Hepatocyte (in vitro differentiated cells): ENCODE data around the gene BLNK. TPM values are rescaled to one million over a fixed set of nuclear protein-coding genes. Genes with fewer than 3 reads are reported as not detected.

ENCODE experiments used
- DNase-seq: peaks from one replicate; pipeline ENCODE4 v3.0.0-alpha.2; 2016; ENCODE audit warnings: low spot score
- H2AFZ ChIP-seq: fragments of 200-600 bp; sonication (generic); 2 replicates; pipeline ENCODE4 v1.6.0; 2016; ENCODE audit warnings: antibody characterized with exemption, mild to moderate bottlenecking
- H3K27ac ChIP-seq: fragments of 200-600 bp; sonication (generic); 2 replicates; pipeline ENCODE4 v1.5.1; 2016; ENCODE audit warnings: mild to moderate bottlenecking
- H3K27me3 ChIP-seq: fragments of 200-600 bp; sonication (generic); 2 replicates; pipeline ENCODE4 v1.6.1; 2016
- H3K36me3 ChIP-seq: fragments of 200-600 bp; sonication (generic); replicated peaks from 2 replicates; pipeline ENCODE4 v1.5.1; 2016; ENCODE audit warnings: low read depth; ENCODE audit not compliant: insufficient read depth
- H3K4me1 ChIP-seq: fragments of 200-600 bp; sonication (generic); 2 replicates; pipeline ENCODE4 v1.5.1; 2016; ENCODE audit warnings: mild to moderate bottlenecking, moderate library complexity; ENCODE audit not compliant: insufficient read depth
- H3K4me2 ChIP-seq: fragments of 200-600 bp; sonication (generic); 2 replicates; pipeline ENCODE4 v1.6.0; 2016
- H3K4me3 ChIP-seq: fragments of 200-600 bp; sonication (generic); 2 replicates; pipeline ENCODE4 v1.5.1; 2016; ENCODE audit warnings: mild to moderate bottlenecking
- H3K79me2 ChIP-seq: fragments of 200-600 bp; sonication (generic); 2 replicates; pipeline ENCODE4 v1.6.0; 2017; ENCODE audit warnings: mild to moderate bottlenecking
- H3K9me2 ChIP-seq: fragments of 200-600 bp; sonication (generic); replicated peaks from 2 replicates; pipeline ENCODE4 v1.6.0; 2017; ENCODE audit warnings: mild to moderate bottlenecking; ENCODE audit not compliant: insufficient read depth
- H3K9me3 ChIP-seq: fragments of 200-600 bp; sonication (generic); 2 replicates; pipeline ENCODE4 v1.5.1; 2016; ENCODE audit warnings: low read depth, mild to moderate bottlenecking
- H4K20me1 ChIP-seq: fragments of 200-600 bp; sonication (generic); 2 replicates; pipeline ENCODE4 v1.6.0; 2016; ENCODE audit warnings: mild to moderate bottlenecking; ENCODE audit not compliant: insufficient read depth, poor library complexity, severe bottlenecking
- EZH2 ChIP-seq: fragments of 200-600 bp; sonication (generic); IDR thresholded peaks from 2 replicates; pipeline ENCODE4 v1.6.1; 2016; ENCODE audit warnings: antibody characterized with exemption, mild to moderate bottlenecking, borderline replicate concordance
- EZH2phosphoT487 ChIP-seq: fragments of 200-600 bp; sonication (generic); IDR thresholded peaks from one replicate; pipeline ENCODE4 v1.6.1; 2018; ENCODE audit warnings: antibody characterized with exemption, mild to moderate bottlenecking, low read depth, moderate library complexity; ENCODE audit not compliant: unreplicated experiment, severe bottlenecking
- WGBS: methylation state at CpG from one replicate; pipeline ENCODE4 v1.1.6; 2016; ENCODE audit warnings: low lambda C conversion rate; ENCODE audit errors: missing lambda C conversion rate; 5-methylcytosine and 5-hydroxymethylcytosine counted together
- polyA plus RNA-seq: library from polyadenylated mRNA; unstranded; fragments of >200 nt; fragmentation: Nextera tagmentation; extraction: Ambion mirVana; gene quantifications from 2 replicates; pipeline ENCODE4 v1.2.1, GENCODE V29; 2016
- total RNA-seq: library from RNA; depleted of rRNA; stranded (reverse); fragments of >200 nt; gene quantifications from 2 replicates; pipeline ENCODE4 v1.2.3, GENCODE V29; 2014
- TF ChIP-seq, protein P1 (sequence below): fragments of 200-600 bp; sonication (generic); IDR thresholded peaks from 2 replicates; pipeline ENCODE4 v1.5.1; 2016; ENCODE audit warnings: antibody characterized with exemption, mild to moderate bottlenecking; ENCODE audit not compliant: poor library complexity

BLNK gene
- total and polyA plus RNA-seq, 2 experiments from 2014 or later = 6.3 to 6.9 TPM

DNA sequence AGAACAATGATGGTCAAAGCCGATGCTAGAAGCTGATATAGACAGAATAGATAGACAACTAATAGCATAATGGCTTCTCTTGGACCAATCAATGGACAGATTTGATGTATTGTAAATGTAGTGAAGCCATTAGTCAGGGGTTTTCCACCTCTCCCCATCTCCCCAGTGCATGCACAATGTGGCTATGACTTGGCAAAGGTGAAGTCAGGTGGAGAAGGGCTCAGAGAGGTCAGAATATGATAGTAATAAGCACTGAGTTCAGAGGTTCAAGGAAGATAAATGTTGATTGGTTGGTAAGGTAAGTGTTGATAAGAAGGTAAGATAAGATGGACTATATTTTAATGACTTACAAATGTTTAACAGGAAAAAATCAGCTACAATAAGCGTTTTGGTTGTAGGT lies 28.5 kb downstream of the BLNK start:
- Histone ChIP-seq H3K36me3 (no peaks in the 10 kb centered on the region), H4K20me1 (no peaks in the 10 kb centered on the region), H3K27ac (no peak overlapping the region), H3K4me3 (no peak overlapping the region), H3K9me2 (no peaks in the 10 kb centered on the region), H3K4me1 (no peaks in the 10 kb centered on the region), H3K79me2 (no peaks in the 10 kb centered on the region), H3K4me2 (no peak overlapping the region), H2AFZ (no peak overlapping the region), H3K27me3 (no peaks in the 10 kb centered on the region), H3K9me3 (no peaks in the 10 kb centered on the region)
- 72% methylated on average over 2 of the region's 2 CpGs for WGBS
- TF ChIP-seq EZH2phosphoT487 = no peak
- TF ChIP-seq EZH2 = no peak
- TF ChIP-seq, protein P1, sequence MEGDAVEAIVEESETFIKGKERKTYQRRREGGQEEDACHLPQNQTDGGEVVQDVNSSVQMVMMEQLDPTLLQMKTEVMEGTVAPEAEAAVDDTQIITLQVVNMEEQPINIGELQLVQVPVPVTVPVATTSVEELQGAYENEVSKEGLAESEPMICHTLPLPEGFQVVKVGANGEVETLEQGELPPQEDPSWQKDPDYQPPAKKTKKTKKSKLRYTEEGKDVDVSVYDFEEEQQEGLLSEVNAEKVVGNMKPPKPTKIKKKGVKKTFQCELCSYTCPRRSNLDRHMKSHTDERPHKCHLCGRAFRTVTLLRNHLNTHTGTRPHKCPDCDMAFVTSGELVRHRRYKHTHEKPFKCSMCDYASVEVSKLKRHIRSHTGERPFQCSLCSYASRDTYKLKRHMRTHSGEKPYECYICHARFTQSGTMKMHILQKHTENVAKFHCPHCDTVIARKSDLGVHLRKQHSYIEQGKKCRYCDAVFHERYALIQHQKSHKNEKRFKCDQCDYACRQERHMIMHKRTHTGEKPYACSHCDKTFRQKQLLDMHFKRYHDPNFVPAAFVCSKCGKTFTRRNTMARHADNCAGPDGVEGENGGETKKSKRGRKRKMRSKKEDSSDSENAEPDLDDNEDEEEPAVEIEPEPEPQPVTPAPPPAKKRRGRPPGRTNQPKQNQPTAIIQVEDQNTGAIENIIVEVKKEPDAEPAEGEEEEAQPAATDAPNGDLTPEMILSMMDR = no peak
- DNase-seq = no peak

DNA sequence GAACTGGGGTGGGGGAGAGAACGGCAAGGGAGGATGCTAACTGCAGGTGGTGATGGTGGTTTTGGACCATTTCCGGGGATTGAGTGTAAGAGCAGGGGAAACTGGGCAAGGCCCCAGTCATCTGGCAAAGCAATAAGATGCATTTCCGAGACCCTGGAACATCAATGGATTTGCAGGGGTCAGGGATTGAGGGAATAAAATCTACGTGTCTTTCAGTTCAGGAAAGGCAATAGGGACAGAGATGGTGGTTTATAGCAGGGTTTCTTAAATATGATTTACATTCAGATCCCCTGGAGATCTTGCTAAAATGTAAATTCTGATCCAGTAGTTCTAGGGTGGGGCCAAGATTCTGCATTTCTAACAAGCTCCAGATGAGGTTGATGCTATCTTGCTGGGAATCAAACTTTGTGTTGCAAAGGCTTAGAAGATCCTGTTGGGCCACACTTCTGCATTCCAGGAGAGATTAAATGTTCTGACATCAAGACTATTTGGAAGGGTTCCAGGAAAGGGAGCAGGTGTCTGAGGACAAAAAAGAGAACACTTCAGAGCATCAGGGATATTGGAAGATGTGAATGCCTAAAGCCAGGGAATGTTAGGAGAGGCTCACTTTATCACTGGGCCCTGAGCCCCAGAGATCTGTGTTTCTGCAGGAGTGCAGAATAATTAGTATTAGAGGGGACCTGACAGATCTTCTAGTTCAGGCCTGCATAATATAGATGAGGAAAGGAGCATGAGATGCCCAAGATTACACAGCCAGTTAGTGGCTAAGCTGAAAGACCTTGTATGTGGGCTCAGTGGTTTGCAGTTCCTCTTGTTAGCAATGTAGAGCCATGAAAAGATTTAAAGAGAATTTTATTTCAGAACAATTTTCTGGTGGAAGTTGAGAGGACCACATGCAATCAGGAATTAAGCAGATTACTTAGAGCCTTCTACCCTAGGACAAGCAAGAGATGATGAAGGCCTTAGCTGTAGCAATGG lies 32.4 kb downstream of the BLNK start:
- H3K9me3 ChIP-seq = no peaks in the 10 kb centered on the region
- WGBS = 91% methylated on average over 3 of the region's 4 CpGs
- H3K4me2 ChIP-seq = no peak overlapping the region
- no peaks in the 10 kb centered on the region for H3K27me3 ChIP-seq
- no peak for DNase-seq
- no peaks in the 10 kb centered on the region for H4K20me1 ChIP-seq
- no peak overlapping the region for H3K27ac ChIP-seq
- TF ChIP-seq EZH2phosphoT487 = no peak
- TF ChIP-seq, protein P1 = no peak
- no peak for TF ChIP-seq EZH2
- H3K4me3 ChIP-seq = no peak overlapping the region
- no peaks in the 10 kb centered on the region for H3K4me1 ChIP-seq
- H3K79me2 ChIP-seq = no peaks in the 10 kb centered on the region
- H2AFZ ChIP-seq = no peak overlapping the region
- no peaks in the 10 kb centered on the region for H3K36me3 ChIP-seq
- no peaks in the 10 kb centered on the region for H3K9me2 ChIP-seq

DNA sequence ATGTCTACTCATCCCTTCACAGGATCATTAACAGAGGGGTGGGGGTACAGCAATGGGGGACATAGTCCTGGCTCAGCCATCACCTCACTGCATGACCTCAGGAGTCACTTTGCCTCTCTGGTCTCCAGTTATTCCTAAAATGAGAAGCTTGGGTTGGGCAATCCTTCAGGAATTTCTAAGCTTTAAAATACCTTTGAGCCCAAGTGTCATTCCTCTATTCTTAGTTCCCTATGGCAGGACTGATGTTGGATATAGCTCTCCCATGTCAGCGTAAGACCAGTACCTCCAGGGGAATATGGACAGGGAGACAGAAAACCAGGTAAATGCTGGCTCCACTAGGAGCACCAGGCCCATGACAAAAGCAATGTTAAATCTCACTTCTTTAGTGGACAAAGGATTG lies 34.5 kb downstream of the BLNK start:
- TF ChIP-seq, protein P1 = no peak
- TF ChIP-seq EZH2phosphoT487 (no peak), EZH2 (no peak)

More for the DNA sequence above, 34.5 kb downstream of the BLNK start:
- Histone ChIP-seq H3K79me2 (no peaks in the 10 kb centered on the region), H3K36me3 (no peaks in the 10 kb centered on the region), H3K9me3 (no peaks in the 10 kb centered on the region), H3K27ac (no peak overlapping the region), H3K4me2 (no peak overlapping the region), H3K27me3 (no peaks in the 10 kb centered on the region), H2AFZ (no peak overlapping the region), H3K4me3 (no peak overlapping the region), H4K20me1 (no peaks in the 10 kb centered on the region), H3K9me2 (no peaks in the 10 kb centered on the region), H3K4me1 (no peaks in the 10 kb centered on the region)
- WGBS = 100% methylated on average over 1 of the region's 1 CpG
- DNase-seq = no peak
